HepG2 (cell line): ENCODE results near the gene NDUFA13. TPM values are rescaled to one million over a fixed set of nuclear protein-coding genes. Genes with fewer than 3 reads are reported as not detected.

Source experiments
- ATAC-seq: fragments of 200-7000 bp; cut with Tn5 transposase; 3 replicates; pipeline ENCODE4 v1.9.1; 2020; ENCODE audit warnings: mild to moderate bottlenecking, moderate library complexity
- BruUV-seq: library from RNA; stranded (reverse); fragments of 400-500 nt; replicated peaks from 2 replicates; lab custom pipeline; 2021; lab: Mats Ljungman, UMichigan
- CTCF ChIA-PET: fragments of 300-600 bp; formaldehyde crosslinking; extraction: SDS; loops from one replicate; lab custom pipeline; 2021; ENCODE audit warnings: low total read pairs, inconsistent platforms, low intra/inter-chr PET ratio; lab: Yijun Ruan, JAX
- POLR2A ChIA-PET: fragments of 350-600 bp; sonication (Branson Sonifier 250); formaldehyde crosslinking; loops from one replicate; lab custom pipeline; 2020; ENCODE audit warnings: antibody characterized with exemption, inconsistent platforms; lab: Yijun Ruan, JAX
- DNase-seq: peaks from one replicate; pipeline ENCODE4 v3.0.0-alpha.2; 2015; ENCODE audit warnings: low spot score
- FAIRE-seq: peaks from 3 replicates; lab custom pipeline; 2011; peaks lifted over from hg19 to GRCh38; lab: Jason Lieb, UNC
- H2AFZ ChIP-seq: one replicate; pipeline ENCODE4 v1.6.1; 2011; ENCODE audit warnings: low read length, inconsistent platforms
- H3K27ac ChIP-seq: fragments of 300-600 bp; 3 replicates; pipeline ENCODE4 v1.8.0; 2011; ENCODE audit warnings: mixed run types, mild to moderate bottlenecking, mixed read lengths, low read length, inconsistent platforms; ENCODE audit not compliant: insufficient read depth; ENCODE audit errors: extremely low read length
- H3K27me3 ChIP-seq, 2 experiments: fragments of 200-600 bp in 1 of 2; 2 replicates in 1 of 2; 3 replicates in 1 of 2; pipeline versions ENCODE4 v1.6.0 to v1.8.0; 2011; ENCODE audit warnings: low read length in 2 of 2, mild to moderate bottlenecking in 2 of 2, moderate library complexity in 2 of 2, inconsistent platforms in 1 of 2; ENCODE audit not compliant: insufficient read depth in 2 of 2, control insufficient read depth in 1 of 2
- H3K36me3 ChIP-seq, 2 experiments: fragments of 200-600 bp in 1 of 2; replicated peaks in 1 of 2; 2 replicates in 1 of 2; 3 replicates in 1 of 2; pipeline versions ENCODE4 v1.5.1 to v1.8.0; 2011; ENCODE audit warnings: low read length in 2 of 2, inconsistent platforms in 1 of 2; ENCODE audit not compliant: insufficient read depth in 2 of 2, control insufficient read depth in 1 of 2
- H3K4me1 ChIP-seq: 2 replicates; pipeline ENCODE4 v1.5.1; 2012; ENCODE audit warnings: low read length, inconsistent platforms; ENCODE audit not compliant: insufficient read depth
- H3K4me2 ChIP-seq: 2 replicates; pipeline ENCODE4 v1.6.0; 2011; ENCODE audit warnings: low read depth, low read length, inconsistent platforms
- H3K4me3 ChIP-seq, 3 experiments: fragments of 200-600 bp in 1 of 3; sonication (generic), shearing (Covaris generic) in 1 of 3; replicated peaks in 1 of 3; 2 replicates each; pipeline ENCODE4 v1.5.1; 2011 to 2016; ENCODE audit warnings: low read length in 3 of 3, inconsistent platforms in 2 of 3, low read depth in 2 of 3, mild to moderate bottlenecking in 2 of 3, control low read depth in 1 of 3, mixed read lengths in 1 of 3; ENCODE audit not compliant: insufficient read depth in 1 of 3
- H3K79me2 ChIP-seq: one replicate; pipeline ENCODE4 v1.6.1; 2011; ENCODE audit warnings: low read length, inconsistent platforms; ENCODE audit not compliant: insufficient read depth
- H3K9ac ChIP-seq: 2 replicates; pipeline ENCODE4 v1.6.0; 2011; ENCODE audit warnings: mild to moderate bottlenecking, low read depth, low read length, inconsistent platforms; ENCODE audit not compliant: insufficient read depth
- H3K9me3 ChIP-seq: 2 replicates; pipeline ENCODE4 v1.5.1; 2012; ENCODE audit warnings: mild to moderate bottlenecking, low read length
- H4K20me1 ChIP-seq: 2 replicates; pipeline ENCODE4 v1.6.0; 2011; ENCODE audit warnings: inconsistent platforms, mild to moderate bottlenecking, low read length, moderate library complexity; ENCODE audit not compliant: insufficient read depth
- ARNT ChIP-seq: fragments of 450-650 bp; IDR thresholded peaks from 2 replicates; pipeline ENCODE4 v1.6.1; 2017
- ESRRA ChIP-seq: sonication (generic); formaldehyde crosslinking; IDR thresholded peaks from 2 replicates; pipeline ENCODE4 v1.5.1; 2020; ENCODE audit warnings: mild to moderate bottlenecking, low read depth, missing genetic modification reagents
- PTBP1 ChIP-seq: fragments of 200-400 bp; formaldehyde crosslinking; IDR thresholded peaks from 2 replicates; pipeline ENCODE4 v1.6.1; 2018; ENCODE audit warnings: low read length, low read depth; ENCODE audit not compliant: poor library complexity, severe bottlenecking
- SIX4 ChIP-seq: sonication (generic); formaldehyde crosslinking; IDR thresholded peaks from 2 replicates; pipeline ENCODE4 v1.4.0; 2020; ENCODE audit warnings: missing genetic modification reagents
- ZNF703 ChIP-seq: sonication (generic); formaldehyde crosslinking; IDR thresholded peaks from 2 replicates; pipeline ENCODE4 v1.5.1; 2020; ENCODE audit warnings: missing genetic modification reagents, mild to moderate bottlenecking, moderate library complexity, borderline replicate concordance
- WGBS: methylation state at CpG from one replicate; pipeline ENCODE4 v1.1.6; 2017; ENCODE audit warnings: low lambda C conversion rate; 5-methylcytosine and 5-hydroxymethylcytosine counted together
- in situ Hi-C: cut with HindIII; loops from 2 replicates; pipeline ENCODE4 v1.10.0; 2017; ENCODE audit warnings: low pct_unique_long_range_greater_than_20kb; ENCODE audit not compliant: extremely low pct_ligation_motif_present
- intact Hi-C: fragments of 100-400 bp; cut with micrococcal nuclease; formaldehyde crosslinking; loops from one replicate; pipeline ENCODE4 v1.10.0; 2022; ENCODE audit not compliant: unreplicated experiment
- polyA plus RNA-seq, 8 experiments: library from polyadenylated mRNA; depleted of rRNA in 3 of 8; stranded (reverse) in 7 of 8; unstranded in 1 of 8; fragments of >200 nt; fragmentation: Illumina TruSeq in 4 of 8; extraction: Trizol in 4 of 8; gene quantifications; 2 replicates each; pipeline versions ENCODE4 v1.2.1 to v1.2.3, GENCODE V29; 2011 to 2016; ENCODE audit warnings: low read depth in 4 of 8, missing spikeins in 1 of 8, mixed read lengths in 1 of 8; ENCODE audit not compliant: insufficient read depth in 1 of 8
- total RNA-seq, 5 experiments: library from RNA; depleted of rRNA; stranded (reverse); fragments of >200 nt; fragmentation: Illumina TruSeq; extraction: Trizol; gene quantifications; 2 replicates each; pipeline ENCODE4 v1.2.3, GENCODE V29; 2016; ENCODE audit warnings: low read depth in 1 of 5
- TF ChIP-seq, protein P1 (sequence below): sonication (generic); formaldehyde crosslinking; IDR thresholded peaks from 2 replicates; pipeline ENCODE4 v1.4.0; 2020; ENCODE audit warnings: mild to moderate bottlenecking, missing genetic modification reagents, borderline replicate concordance
- TF ChIP-seq, protein P2 (sequence below): sonication (generic); formaldehyde crosslinking; IDR thresholded peaks from 2 replicates; pipeline ENCODE4 v1.4.0; 2020; ENCODE audit warnings: missing genetic modification reagents
- TF ChIP-seq, protein P3 (sequence below): sonication (generic); formaldehyde crosslinking; IDR thresholded peaks from 2 replicates; pipeline ENCODE4 v1.4.0; 2020; ENCODE audit warnings: missing genetic modification reagents, low read depth, mild to moderate bottlenecking, borderline replicate concordance

NDUFA13 gene
- total and polyA plus RNA-seq, 2 of the 13 experiments (the other 11 are each of a cell fraction or from before 2014, with no cell fraction given), result 337 to 366 TPM

DNA sequence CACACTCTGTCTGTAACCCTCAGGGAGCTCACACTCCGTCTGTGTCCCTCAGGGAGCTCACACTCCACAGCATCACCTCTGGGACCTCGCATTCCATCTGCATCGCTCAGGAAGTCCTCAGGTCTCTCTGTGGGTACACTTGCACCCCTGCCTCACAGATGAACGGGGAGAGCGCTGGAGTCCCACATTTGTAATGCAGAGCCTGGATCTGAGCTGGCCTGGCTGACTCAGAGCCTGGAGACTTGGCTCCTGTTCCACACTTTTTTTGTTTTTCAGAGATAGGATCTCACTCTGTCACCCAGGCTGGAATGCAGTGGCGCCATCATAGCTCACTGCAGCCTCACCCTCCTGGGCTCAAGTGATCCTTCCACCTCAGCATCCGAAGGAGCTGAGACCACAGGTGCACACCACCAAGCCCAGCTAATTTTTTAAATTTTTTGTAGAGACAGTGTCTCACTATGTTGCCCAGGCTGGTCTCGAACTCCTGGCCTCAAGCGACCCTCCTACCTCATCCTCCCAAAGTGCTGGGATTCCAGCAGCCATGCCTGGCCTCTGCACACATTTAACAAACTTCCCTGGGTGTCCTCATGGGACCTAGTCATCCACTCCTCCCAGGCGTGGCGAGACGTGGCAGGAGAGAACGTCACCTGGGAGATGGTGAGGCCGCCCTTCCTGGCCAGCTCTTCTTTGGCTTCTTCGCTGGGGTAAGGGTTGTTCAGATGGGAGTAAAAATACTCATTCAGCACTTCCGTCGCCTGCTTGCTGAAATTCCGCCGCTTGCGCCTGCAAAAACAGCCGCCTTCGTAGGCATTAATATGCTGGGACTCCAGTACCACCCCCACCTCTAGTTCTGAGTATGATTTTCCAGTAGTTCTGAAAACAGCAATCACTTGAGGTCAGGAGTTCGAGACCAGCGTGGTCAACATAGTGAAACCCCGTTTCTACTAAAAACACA is 53.1 kb downstream of the NDUFA13 start:
- no peaks in the 10 kb centered on the region for H3K9me3 ChIP-seq
- DNase-seq, result no peak
- no peak overlapping the region for H3K4me3 ChIP-seq
- peaks cover 10% of the 10 kb centered on the region; the same call in 1 of the 2 replicates for H3K4me1 ChIP-seq
- WGBS, result 50% methylated on average over 17 of the region's 25 CpGs
- CTCF ChIA-PET, result no interaction called here
- no TSS peak for BruUV-seq
- H4K20me1 ChIP-seq, result no peaks in the 10 kb centered on the region
- no peak overlapping the region for H2AFZ ChIP-seq
- TF ChIP-seq PTBP1 (no peak), ESRRA (no peak), SIX4 (CRISPR knock-in tag) (no peak), ARNT (no peak), ZNF703 (CRISPR knock-in tag) (no peak)
- TF ChIP-seq, protein P1, sequence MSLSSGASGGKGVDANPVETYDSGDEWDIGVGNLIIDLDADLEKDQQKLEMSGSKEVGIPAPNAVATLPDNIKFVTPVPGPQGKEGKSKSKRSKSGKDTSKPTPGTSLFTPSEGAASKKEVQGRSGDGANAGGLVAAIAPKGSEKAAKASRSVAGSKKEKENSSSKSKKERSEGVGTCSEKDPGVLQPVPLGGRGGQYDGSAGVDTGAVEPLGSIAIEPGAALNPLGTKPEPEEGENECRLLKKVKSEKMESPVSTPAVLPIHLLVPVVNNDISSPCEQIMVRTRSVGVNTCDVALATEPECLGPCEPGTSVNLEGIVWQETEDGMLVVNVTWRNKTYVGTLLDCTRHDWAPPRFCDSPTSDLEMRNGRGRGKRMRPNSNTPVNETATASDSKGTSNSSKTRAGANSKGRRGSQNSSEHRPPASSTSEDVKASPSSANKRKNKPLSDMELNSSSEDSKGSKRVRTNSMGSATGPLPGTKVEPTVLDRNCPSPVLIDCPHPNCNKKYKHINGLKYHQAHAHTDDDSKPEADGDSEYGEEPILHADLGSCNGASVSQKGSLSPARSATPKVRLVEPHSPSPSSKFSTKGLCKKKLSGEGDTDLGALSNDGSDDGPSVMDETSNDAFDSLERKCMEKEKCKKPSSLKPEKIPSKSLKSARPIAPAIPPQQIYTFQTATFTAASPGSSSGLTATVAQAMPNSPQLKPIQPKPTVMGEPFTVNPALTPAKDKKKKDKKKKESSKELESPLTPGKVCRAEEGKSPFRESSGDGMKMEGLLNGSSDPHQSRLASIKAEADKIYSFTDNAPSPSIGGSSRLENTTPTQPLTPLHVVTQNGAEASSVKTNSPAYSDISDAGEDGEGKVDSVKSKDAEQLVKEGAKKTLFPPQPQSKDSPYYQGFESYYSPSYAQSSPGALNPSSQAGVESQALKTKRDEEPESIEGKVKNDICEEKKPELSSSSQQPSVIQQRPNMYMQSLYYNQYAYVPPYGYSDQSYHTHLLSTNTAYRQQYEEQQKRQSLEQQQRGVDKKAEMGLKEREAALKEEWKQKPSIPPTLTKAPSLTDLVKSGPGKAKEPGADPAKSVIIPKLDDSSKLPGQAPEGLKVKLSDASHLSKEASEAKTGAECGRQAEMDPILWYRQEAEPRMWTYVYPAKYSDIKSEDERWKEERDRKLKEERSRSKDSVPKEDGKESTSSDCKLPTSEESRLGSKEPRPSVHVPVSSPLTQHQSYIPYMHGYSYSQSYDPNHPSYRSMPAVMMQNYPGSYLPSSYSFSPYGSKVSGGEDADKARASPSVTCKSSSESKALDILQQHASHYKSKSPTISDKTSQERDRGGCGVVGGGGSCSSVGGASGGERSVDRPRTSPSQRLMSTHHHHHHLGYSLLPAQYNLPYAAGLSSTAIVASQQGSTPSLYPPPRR (CRISPR knock-in tag), result no peak
- TF ChIP-seq, protein P2, sequence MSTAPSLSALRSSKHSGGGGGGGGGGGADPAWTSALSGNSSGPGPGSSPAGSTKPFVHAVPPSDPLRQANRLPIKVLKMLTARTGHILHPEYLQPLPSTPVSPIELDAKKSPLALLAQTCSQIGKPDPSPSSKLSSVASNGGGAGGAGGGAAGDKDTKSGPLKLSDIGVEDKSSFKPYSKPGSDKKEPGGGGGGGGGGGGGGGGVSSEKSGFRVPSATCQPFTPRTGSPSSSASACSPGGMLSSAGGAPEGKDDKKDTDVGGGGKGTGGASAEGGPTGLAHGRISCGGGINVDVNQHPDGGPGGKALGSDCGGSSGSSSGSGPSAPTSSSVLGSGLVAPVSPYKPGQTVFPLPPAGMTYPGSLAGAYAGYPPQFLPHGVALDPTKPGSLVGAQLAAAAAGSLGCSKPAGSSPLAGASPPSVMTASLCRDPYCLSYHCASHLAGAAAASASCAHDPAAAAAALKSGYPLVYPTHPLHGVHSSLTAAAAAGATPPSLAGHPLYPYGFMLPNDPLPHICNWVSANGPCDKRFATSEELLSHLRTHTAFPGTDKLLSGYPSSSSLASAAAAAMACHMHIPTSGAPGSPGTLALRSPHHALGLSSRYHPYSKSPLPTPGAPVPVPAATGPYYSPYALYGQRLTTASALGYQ (CRISPR knock-in tag), result no peak
- TF ChIP-seq, protein P3, sequence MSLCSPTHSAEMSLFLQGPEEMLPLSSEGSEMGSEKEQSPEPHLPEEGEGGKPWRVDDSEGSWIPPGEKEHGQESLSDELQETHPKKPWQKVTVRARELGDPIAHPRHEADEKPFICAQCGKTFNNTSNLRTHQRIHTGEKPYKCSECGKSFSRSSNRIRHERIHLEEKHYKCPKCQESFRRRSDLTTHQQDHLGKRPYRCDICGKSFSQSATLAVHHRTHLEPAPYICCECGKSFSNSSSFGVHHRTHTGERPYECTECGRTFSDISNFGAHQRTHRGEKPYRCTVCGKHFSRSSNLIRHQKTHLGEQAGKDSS (CRISPR knock-in tag), result no peak
- H3K27me3 ChIP-seq, result peaks cover 0 to 3% of the 10 kb centered on the region in 2 experiments; a peak in 2 of 5 replicates
- POLR2A ChIA-PET, result no interaction called here
- intact Hi-C loops (no loop called here), in situ Hi-C loops (loop anchor here (25.0 kb wide), 1 partner anchor 993 kb away; the partner anchor contains the start of gene ZNF737)
- no peak overlapping the region for H3K27ac ChIP-seq
- no peak overlapping the region for H3K4me2 ChIP-seq
- H3K9ac ChIP-seq, result no peak overlapping the region
- no peak for ATAC-seq
- no peaks in the 10 kb centered on the region for H3K36me3 ChIP-seq
- H3K79me2 ChIP-seq, result no peaks in the 10 kb centered on the region
- no peak for FAIRE-seq
